Measurements from ENCODE around the gene ADORA2B.

The ADORA2B gene

GRCh38 chr17:15971098-15971678 lies 26.3 kb downstream of the ADORA2B start:
- TF ChIP-seq GABPA (IDR thresholded peaks at IDR 0.05; ENCODE audit: low read depth): no peak
- no peak for TF ChIP-seq CTCF (IDR thresholded peaks at IDR 0.05; ENCODE audit: insufficient read depth, low read length)
- Histone ChIP-seq H3K27me3 (ENCODE audit: insufficient read depth, poor library complexity, severe bottlenecking) (no peaks in the 10 kb centered on the region), H3K4me3 (replicated peaks; ENCODE audit: insufficient read depth, low read length) (no peak overlapping the region), H3K27ac (replicated peaks) (0 out of 2 replicates have a peak overlapping the region, but pooled peaks have one; percentile 21)
- DNase-seq (ENCODE audit: low read depth in 1 of 2, low spot score in 1 of 2): peak in 1 of 2 experiments; percentile 10

GRCh38 chr17:15971882-15972281 lies 27.0 kb downstream of the ADORA2B start:
- DNase-seq (ENCODE audit: low read depth in 1 of 2, low spot score in 1 of 2): no peak
- Histone ChIP-seq H3K27me3 (ENCODE audit: insufficient read depth, poor library complexity, severe bottlenecking) (no peaks in the 10 kb centered on the region), H3K4me3 (replicated peaks; ENCODE audit: insufficient read depth, low read length) (no peak overlapping the region), H3K27ac (replicated peaks) (no peak overlapping the region)
- TF ChIP-seq GABPA (IDR thresholded peaks at IDR 0.05; ENCODE audit: low read depth): no peak
- TF ChIP-seq CTCF (IDR thresholded peaks at IDR 0.05; ENCODE audit: insufficient read depth, low read length): no peak
- no peak for TF ChIP-seq POLR2AphosphoS5 (IDR thresholded peaks at IDR 0.05; ENCODE audit: low read depth)
- no peak for TF ChIP-seq SPI1 (IDR thresholded peaks at IDR 0.05; ENCODE audit: borderline replicate concordance, low read depth)
- TF ChIP-seq REST (IDR thresholded peaks at IDR 0.05; ENCODE audit: insufficient replicate concordance, low read depth): no peak

GRCh38 chr17:15972497-15972951 lies 27.6 kb downstream of the ADORA2B start:
- TF ChIP-seq POLR2AphosphoS5 (IDR thresholded peaks at IDR 0.05; ENCODE audit: low read depth): no peak
- no peak for TF ChIP-seq REST (IDR thresholded peaks at IDR 0.05; ENCODE audit: insufficient replicate concordance, low read depth)
- TF ChIP-seq SPI1 (IDR thresholded peaks at IDR 0.05; ENCODE audit: borderline replicate concordance, low read depth): no peak
- TF ChIP-seq GABPA (IDR thresholded peaks at IDR 0.05; ENCODE audit: low read depth): no peak
- TF ChIP-seq CTCF (IDR thresholded peaks at IDR 0.05; ENCODE audit: insufficient read depth, low read length): no peak
- Histone ChIP-seq H3K27ac (replicated peaks) (no peak overlapping the region), H3K27me3 (ENCODE audit: insufficient read depth, poor library complexity, severe bottlenecking) (no peaks in the 10 kb centered on the region), H3K4me3 (replicated peaks; ENCODE audit: insufficient read depth, low read length) (no peak overlapping the region)
- DNase-seq (ENCODE audit: low read depth in 1 of 2, low spot score in 1 of 2): no peak

- no peak overlapping the region for H3K4me3 ChIP-seq (replicated peaks; ENCODE audit: insufficient read depth, low read length)
- DNase-seq (ENCODE audit: low read depth in 1 of 2, low spot score in 1 of 2): no peak
- H3K27ac ChIP-seq (replicated peaks): no peak overlapping the region
- TF ChIP-seq CTCF (IDR thresholded peaks at IDR 0.05; ENCODE audit: insufficient read depth, low read length) (no peak), GABPA (IDR thresholded peaks at IDR 0.05; ENCODE audit: low read depth) (no peak)
- H3K27me3 ChIP-seq (ENCODE audit: insufficient read depth, poor library complexity, severe bottlenecking): no peaks in the 10 kb centered on the region
These were observed 28.1 kb downstream of the ADORA2B start for GRCh38 chr17:15973016-15973415.
